Adipocyte (in vitro differentiated cells): ENCODE measurements around the gene SELENOI.

Experiments
- DNase-seq: peaks from one replicate; pipeline ENCODE4 v3.0.0-alpha.2; 2015; ENCODE audit warnings: low read depth
- H3K27me3 ChIP-seq: replicated peaks from 2 replicates; pipeline ENCODE4 v1.7.0; 2013; ENCODE audit warnings: mild to moderate bottlenecking, low read length, moderate library complexity; ENCODE audit not compliant: control insufficient read depth, insufficient read depth
- H3K36me3 ChIP-seq: 2 replicates; pipeline ENCODE4 v1.7.0; 2013; ENCODE audit warnings: low read length, mild to moderate bottlenecking, moderate library complexity; ENCODE audit not compliant: control insufficient read depth, insufficient read depth, severe bottlenecking
- H3K4me1 ChIP-seq: 2 replicates; pipeline ENCODE4 v1.7.0; 2013; ENCODE audit warnings: mild to moderate bottlenecking, low read length, moderate library complexity; ENCODE audit not compliant: control insufficient read depth, insufficient read depth
- H3K4me3 ChIP-seq: 2 replicates; pipeline ENCODE4 v1.7.0; 2013; ENCODE audit warnings: mild to moderate bottlenecking, low read length, moderate library complexity
- H3K9ac ChIP-seq: 2 replicates; pipeline ENCODE4 v1.7.0; 2013; ENCODE audit warnings: mild to moderate bottlenecking, low read length, moderate library complexity
- H3K9me3 ChIP-seq: 2 replicates; pipeline ENCODE4 v1.7.0; 2013; ENCODE audit warnings: mild to moderate bottlenecking, low read length, moderate library complexity; ENCODE audit not compliant: control insufficient read depth

Gene SELENOI

DNA sequence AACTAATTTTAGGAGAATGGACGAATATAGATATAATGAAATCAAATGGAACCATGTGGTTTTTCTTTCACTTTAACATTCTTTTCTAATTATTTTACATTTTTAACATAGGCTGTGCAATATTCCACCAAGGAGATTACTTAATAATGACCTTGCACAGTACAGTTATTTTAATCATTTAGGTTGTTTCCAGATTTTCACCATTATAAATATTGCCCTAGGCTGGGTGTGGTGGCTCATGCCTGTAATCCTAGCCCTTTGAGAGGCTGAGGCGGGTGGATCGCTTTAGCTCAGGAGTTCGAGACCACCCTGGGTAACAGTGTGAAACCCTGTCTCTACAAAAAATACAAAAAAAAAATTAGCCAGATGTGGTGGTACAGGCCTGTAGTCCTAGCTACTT lies 41.2 kb downstream of the SELENOI start:
- H3K27me3 ChIP-seq = no peaks in the 10 kb centered on the region
- H3K4me3 ChIP-seq = no peak overlapping the region
- DNase-seq = no peak
- H3K36me3 ChIP-seq = peaks cover 72% of the 10 kb centered on the region
- no peaks in the 10 kb centered on the region for H3K4me1 ChIP-seq
- no peak overlapping the region for H3K9ac ChIP-seq
- H3K9me3 ChIP-seq = no peaks in the 10 kb centered on the region

DNA sequence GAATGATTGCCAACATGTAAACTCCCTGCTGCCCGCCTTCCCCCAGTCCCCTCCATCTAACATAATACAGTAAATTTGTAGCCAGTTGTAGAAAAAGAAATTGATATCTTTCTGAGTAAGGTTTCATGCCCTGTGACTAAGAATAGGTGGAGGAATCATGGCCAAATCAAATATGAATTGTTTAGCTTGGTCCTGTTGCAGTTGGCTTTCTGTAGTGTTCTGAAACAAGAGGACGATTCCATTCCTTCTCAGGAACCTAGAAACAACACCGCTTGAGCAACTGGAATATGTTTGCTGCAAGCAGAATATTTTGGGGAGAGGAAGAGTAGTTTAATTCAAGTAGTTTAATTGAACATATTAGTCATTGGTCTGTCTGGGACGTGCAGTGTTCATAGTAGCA lies 48.8 kb downstream of the SELENOI start:
- no peaks in the 10 kb centered on the region for H3K9me3 ChIP-seq
- peaks cover 43% of the 10 kb centered on the region for H3K36me3 ChIP-seq
- H3K4me1 ChIP-seq = peaks cover 4% of the 10 kb centered on the region
- H3K9ac ChIP-seq = no peak overlapping the region
- H3K4me3 ChIP-seq = no peak overlapping the region
- no peak for DNase-seq
- no peaks in the 10 kb centered on the region for H3K27me3 ChIP-seq

DNA sequence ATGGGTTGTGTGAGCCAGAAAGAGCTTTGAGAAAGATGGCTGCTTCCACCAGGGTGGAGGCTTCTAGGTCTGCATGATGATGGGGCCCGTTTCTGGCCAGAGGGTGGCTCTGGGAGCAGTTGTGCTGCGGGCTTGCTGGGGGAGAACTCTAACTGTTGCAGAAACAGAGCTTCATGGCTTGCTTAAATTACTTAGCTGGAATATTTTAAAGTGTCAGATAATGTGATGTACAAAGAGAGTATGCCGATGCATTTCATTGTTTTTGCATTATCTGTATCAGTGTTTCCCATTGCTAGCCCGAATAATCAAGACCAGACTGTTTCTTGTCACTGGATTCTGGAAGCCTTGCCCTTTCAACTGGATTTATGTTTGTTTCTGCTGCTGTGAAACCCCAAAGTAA lies 49.5 kb downstream of the SELENOI start:
- DNase-seq = no peak
- no peaks in the 10 kb centered on the region for H3K9me3 ChIP-seq
- peaks cover 38% of the 10 kb centered on the region for H3K36me3 ChIP-seq
- H3K9ac ChIP-seq = no peak overlapping the region
- no peaks in the 10 kb centered on the region for H3K27me3 ChIP-seq
- peaks cover 4% of the 10 kb centered on the region for H3K4me1 ChIP-seq
- H3K4me3 ChIP-seq = no peak overlapping the region

DNA sequence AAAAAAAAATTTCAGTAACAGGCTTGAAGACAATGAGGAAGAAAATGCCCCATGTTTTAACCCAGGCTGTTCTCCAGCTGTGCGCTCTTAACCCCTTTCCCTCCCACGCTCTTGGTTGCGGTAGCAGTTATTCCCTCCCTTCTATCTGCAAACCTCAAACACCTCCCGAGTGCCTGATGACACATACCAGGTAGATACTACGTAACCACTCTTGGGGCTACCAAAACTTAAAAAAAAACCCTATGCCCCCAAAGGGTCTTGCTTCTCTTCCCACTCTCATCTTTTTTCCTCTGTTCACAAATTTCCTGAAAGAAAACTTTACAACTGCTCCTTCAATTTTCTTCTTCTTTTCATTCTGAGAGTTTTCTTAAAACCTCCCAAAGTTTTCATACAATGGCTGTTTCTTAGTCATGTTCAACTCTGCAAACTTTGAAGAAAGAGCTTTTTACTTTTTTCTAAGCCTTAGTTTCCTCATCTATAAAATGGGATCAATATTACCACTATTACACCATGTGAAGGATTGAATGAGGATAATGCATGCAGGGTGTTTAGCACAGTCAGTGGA lies 50.9 kb downstream of the SELENOI start:
- H3K36me3 ChIP-seq = peaks cover 29% of the 10 kb centered on the region
- no peaks in the 10 kb centered on the region for H3K27me3 ChIP-seq
- no peak overlapping the region for H3K9ac ChIP-seq
- H3K4me1 ChIP-seq = peaks cover 9% of the 10 kb centered on the region
- H3K9me3 ChIP-seq = no peaks in the 10 kb centered on the region
- no peak overlapping the region for H3K4me3 ChIP-seq
- no peak for DNase-seq

DNA sequence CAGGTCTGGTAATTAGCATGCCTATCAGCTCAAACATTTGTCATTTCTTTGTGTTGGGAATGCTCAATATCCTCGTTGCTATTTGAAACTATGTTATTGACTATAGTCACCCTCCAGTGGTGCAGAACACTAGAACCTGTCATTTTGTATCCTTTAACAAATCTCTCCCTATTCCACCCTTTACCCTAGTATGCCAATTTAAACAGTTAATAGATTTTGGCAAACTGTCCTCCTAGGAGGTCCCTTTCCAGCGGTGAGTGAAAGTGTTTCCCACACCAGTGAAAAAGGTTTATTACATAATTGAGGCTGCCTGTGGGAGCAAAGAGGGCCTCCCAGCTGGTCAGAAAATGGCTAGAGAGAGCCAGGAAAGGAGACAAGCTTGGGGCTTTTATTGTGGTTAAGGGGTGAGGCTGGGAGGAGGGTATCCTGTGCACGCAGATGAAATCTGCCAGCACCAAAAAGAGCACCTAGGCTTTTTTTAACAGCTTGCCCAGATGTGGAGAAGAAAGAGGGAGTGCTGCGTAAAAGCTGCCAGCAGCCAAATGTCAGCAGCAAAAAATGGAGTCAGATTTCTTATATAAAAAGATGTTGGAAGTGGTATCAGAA lies 53.9 kb downstream of the SELENOI start:
- H3K9me3 ChIP-seq = no peaks in the 10 kb centered on the region
- H3K27me3 ChIP-seq = no peaks in the 10 kb centered on the region
- DNase-seq = no peak

DNA sequence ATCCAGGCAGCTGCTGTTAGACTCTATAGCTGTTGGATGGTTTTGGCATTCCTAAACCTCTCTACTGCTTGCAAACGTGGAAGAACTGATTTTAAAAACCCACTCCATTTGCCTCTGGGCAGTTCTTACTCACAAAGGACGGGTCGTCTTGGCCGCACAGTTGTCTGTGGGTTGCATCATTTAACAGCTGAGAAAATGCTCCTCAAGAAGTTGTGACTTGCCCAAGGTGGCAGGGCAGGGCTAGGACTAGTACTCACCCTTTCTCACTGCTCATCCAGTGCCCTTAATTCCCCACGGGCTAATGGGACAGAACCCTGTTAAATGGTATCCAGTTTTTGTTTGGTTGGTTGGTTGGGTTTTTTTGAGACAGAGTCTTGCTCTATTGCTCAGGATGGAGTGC lies 54.8 kb downstream of the SELENOI start:
- H3K4me3 ChIP-seq = no peak overlapping the region
- no peak for DNase-seq
- H3K4me1 ChIP-seq = peaks cover 10% of the 10 kb centered on the region
- no peaks in the 10 kb centered on the region for H3K27me3 ChIP-seq
- H3K9me3 ChIP-seq = no peaks in the 10 kb centered on the region
- no peak overlapping the region for H3K9ac ChIP-seq
- peaks cover 8% of the 10 kb centered on the region for H3K36me3 ChIP-seq

More for the DNA sequence above, 53.9 kb downstream of the SELENOI start:
- Histone ChIP-seq H3K4me1 (peaks cover 11% of the 10 kb centered on the region), H3K36me3 (peaks cover 13% of the 10 kb centered on the region), H3K9ac (no peak overlapping the region), H3K4me3 (no peak overlapping the region)

DNA sequence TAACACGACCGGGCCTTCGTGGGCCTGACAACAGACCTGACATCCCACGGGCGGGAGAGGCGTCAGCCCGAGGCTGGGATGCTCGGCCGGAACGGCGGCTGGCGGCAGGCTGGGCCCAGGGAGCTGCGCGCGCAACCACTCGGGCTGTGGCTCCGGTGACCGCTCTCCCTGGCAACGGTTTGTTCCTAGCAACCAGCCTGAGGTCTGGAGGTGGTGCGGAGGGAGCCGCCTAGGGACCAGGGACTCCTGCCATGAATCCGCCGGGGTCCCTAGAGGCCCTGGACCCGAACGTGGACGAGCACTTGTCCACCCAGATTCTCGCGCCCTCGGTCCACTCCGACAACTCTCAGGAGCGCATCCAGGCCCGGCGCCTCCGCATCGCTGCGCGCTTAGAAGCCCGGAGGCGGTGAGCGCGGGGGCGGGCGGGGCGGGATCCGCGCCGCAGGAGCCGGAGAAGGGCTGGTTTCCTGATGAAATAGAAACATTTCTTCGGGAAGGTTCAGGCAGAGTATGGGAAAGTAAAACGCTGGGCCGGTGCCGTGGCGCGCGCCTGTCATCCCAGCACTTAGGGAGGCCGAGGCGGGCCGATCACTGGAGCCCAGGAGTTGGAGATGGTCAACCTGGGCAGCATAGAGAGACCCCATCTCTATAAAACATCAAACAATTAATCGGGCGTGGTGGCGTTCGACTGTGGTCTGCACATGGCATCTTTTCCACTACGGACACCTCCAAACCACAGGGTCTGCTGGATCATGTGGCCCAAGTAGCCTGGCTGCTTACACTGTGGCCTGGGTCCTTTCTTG lies 56.0 kb downstream of the SELENOI start, which contains the start of gene DRC1:
Gene DRC1, plus strand, starts transcription at position 182 of the 803 bp plus-strand sequence. Its CDS starts 70 bp downstream, at position 252.
- Histone ChIP-seq H3K36me3 (peaks cover 5% of the 10 kb centered on the region), H3K9ac (peak within 1 kb of the TSS; percentile 47), H3K27me3 (no peaks in the 10 kb centered on the region), H3K4me3 (peak within 1 kb of the TSS; percentile 76), H3K4me1 (peaks cover 10% of the 10 kb centered on the region), H3K9me3 (no peaks in the 10 kb centered on the region)
- DNase-seq = peak; percentile 81

DNA sequence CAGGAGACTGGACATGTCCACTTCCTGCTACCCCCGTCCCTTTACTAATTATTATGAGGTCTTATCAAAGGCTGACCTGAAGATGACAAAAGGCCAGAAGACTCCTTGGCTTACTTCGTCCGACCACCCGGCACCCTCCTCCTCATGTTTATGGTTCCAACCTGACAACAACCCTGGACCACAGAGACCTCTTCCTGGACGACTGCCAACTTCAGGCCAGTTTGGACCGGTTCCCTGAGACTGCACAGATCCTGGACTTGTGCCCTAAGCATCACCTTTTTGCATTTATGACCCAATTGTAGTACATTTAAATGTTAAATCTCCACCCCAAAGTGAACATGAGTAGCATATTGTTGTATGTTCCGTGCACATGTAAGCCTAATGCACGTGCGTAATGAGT lies 61.6 kb downstream of the SELENOI start:
- Histone ChIP-seq H3K27me3 (no peaks in the 10 kb centered on the region), H3K36me3 (no peaks in the 10 kb centered on the region), H3K9ac (no peak overlapping the region), H3K4me3 (no peak overlapping the region), H3K4me1 (peaks cover 5% of the 10 kb centered on the region), H3K9me3 (no peaks in the 10 kb centered on the region)
- DNase-seq = no peak

DNA sequence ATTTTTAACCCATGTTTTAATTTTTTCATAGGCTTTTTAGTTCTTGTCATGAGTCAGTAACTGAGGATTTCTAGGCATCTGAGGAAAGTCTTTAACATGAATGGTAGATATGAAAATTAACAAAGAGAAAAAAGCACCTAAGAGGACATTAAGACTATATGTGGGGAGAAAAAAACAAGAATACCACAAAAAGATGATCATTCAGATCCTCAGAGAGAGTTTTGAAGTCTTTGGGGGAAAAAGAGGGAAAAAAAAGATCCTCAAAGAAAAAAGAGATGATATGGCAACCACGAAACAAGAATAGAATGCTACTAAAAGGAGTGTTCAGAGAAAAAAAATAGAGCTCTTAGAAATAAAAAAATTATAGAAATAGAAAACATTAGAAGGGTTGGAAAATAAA lies 63.8 kb downstream of the SELENOI start:
- DNase-seq = no peak
- Histone ChIP-seq H3K27me3 (no peaks in the 10 kb centered on the region), H3K9ac (no peak overlapping the region), H3K4me1 (peaks cover 3% of the 10 kb centered on the region), H3K36me3 (no peaks in the 10 kb centered on the region), H3K4me3 (no peak overlapping the region), H3K9me3 (no peaks in the 10 kb centered on the region)

DNA sequence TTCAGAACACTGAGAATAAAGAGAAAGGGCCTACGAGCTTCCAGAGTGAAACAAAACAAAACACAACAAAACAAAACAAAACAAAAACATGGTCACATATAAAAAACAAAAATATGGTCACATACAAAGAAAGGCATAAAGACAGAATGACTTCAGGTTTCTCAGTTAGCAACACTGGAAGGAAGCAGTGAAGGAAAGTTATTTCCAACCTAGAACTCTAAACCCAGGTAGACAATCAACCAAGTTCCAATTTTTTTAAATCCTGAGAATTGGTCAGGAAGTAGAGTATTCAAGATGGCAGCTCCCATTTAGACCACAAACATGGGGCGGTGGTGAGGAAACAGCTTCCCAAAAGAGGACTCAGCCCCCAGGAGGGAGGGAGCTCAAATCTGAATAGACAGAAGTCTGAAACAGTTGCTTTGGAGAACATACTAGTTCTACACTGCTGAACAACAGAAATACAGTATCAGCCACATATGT lies 64.9 kb downstream of the SELENOI start:
- H3K4me3 ChIP-seq = no peak overlapping the region
- no peaks in the 10 kb centered on the region for H3K4me1 ChIP-seq
- H3K36me3 ChIP-seq = no peaks in the 10 kb centered on the region
- DNase-seq = no peak
- no peak overlapping the region for H3K9ac ChIP-seq
- no peaks in the 10 kb centered on the region for H3K27me3 ChIP-seq
- no peaks in the 10 kb centered on the region for H3K9me3 ChIP-seq

DNA sequence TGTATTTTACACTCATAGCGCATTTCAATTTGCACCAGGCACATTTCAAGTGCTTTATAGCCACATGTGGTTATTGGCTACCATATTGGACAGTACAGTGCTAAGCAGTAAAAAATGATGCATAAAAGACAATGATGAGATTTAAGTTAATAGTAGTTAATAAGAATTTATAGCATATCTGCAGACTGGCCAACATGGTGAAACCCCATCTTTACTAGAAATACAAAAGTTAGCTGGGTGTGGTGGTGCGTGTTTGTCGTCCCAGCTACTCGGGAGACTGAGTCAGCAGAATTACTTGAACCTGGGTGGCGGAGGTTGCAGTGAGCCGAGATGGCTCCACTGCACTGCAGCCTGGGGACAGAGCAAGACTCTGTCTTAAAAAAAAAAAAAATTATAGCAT lies 65.5 kb downstream of the SELENOI start:
- no peaks in the 10 kb centered on the region for H3K27me3 ChIP-seq
- H3K4me3 ChIP-seq = no peak overlapping the region
- DNase-seq = no peak
- no peaks in the 10 kb centered on the region for H3K9me3 ChIP-seq
- no peaks in the 10 kb centered on the region for H3K36me3 ChIP-seq
- H3K9ac ChIP-seq = no peak overlapping the region
- H3K4me1 ChIP-seq = no peaks in the 10 kb centered on the region
